ENCODE measurements around the gene SDR39U1.

Gene SDR39U1

DNA sequence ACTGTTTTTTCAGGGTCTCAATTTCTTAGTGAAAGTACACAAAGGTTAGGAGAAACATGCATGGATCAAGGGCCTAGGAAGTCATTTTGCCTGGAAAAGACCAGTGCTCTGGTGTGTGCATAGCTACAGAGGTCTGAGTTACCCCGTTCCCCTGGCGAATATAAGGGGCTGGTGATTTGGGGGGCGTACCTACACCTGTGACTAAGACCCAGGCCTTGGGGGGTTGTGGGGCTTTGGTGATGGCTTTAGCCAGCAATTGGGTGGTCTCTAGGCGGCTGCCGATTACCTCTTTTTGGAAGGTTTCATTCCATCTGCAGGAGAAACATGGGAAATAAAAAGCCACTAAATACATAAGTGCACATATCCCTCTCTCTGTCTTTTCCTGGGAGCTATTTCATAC is 1.1 kb downstream of the SDR39U1 start:
- DNase-seq, result no peak

DNA sequence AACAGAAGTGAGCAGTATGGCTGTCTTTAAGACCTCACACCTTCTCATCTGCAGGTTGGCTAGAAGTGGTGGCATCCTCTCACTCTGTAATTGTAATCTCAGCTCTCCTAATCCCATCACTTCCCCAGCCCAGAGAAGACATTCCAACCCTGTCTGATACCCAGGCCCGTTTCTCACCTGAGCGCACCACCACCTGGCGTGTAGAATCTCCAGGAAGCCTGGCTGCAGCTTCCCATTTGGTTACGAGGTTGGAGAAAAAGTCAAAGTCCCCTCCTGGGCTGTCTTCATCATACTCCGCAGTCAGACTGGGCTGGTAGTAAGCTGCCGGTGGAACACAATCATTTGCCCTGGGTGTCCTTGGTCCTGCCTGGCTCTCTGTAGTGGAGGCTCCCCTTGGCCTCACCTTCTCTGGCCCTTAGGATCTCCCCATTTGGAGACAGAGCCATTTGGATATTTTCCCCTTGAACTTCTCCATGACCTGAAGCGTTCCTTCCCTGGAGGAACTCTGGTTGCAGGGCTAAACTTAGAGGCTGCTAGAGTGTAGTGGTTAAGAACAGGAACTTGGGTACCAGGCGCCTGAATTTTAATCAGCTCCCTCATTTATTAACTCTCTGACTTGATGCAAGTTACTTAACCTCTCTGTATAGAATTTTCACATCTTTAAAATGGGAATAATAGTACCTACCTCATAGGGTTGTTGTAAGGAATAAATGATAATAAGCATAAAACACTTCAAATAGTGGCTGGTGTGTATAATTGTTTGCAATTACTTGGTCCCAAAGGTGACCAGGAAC is 1.8 kb downstream of the SDR39U1 start:
- no peak for DNase-seq

DNA sequence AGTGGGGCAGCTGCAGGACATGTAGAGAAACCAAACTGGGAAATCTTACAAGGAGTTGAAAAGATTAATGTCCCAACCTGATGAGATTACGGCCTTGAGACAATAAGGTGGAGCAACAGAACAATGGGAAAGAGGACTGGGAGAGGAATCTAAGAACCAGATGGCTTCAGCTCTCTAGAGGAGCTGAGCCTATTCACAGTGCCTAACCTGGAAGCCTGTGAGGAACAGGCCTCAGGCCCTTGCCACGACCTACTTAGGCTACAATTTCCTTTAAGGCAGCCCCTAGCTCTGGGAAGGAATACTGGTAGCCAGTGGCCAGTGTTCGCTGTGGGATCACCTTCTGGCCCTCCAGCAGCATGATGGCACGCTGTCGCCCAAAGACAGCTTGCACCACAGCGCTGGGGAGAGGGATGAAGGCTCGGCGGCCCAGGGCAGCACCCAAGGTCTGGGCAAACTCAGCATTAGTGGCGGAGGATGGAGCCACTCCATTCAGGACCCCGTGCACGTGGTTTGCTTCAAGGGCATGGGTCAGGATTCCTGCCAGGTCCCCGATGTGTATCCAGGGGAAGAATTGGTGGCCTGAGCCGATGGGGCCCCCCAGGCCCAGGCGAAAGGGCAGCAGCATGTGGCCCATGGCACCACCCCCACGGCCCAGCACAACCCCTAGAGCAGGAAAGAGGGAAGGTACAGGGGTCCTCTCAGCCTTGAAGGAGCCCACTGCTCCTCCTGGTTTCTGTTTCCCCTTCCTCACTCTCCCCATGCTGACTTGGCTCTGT is 2.6 kb downstream of the SDR39U1 start:
- no peak for DNase-seq

- no peak for DNase-seq
Observed at GRCh38 chr14:24439257-24439656, 3.3 kb downstream of the SDR39U1 start.

- DNase-seq, result no peak
Observed at GRCh38 chr14:24438223-24439097, 4.1 kb downstream of the SDR39U1 start.

DNA sequence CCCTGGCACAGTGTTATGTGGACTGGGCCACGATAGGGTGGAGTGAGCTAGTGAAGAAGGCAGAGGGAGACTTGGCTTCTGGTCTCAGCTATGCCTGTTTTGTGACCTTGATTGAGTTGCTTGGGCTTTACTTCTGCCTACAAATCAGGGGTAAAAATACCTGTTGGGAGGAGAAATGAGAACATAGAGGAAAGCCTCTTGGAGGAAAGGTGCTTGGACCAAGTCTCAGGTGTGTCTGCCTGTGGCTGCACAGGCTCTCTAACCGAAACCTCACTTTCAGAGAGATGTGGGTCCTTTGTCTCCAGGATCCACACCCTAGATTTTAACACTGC is 4.9 kb downstream of the SDR39U1 start:
- DNase-seq, result no peak

DNA sequence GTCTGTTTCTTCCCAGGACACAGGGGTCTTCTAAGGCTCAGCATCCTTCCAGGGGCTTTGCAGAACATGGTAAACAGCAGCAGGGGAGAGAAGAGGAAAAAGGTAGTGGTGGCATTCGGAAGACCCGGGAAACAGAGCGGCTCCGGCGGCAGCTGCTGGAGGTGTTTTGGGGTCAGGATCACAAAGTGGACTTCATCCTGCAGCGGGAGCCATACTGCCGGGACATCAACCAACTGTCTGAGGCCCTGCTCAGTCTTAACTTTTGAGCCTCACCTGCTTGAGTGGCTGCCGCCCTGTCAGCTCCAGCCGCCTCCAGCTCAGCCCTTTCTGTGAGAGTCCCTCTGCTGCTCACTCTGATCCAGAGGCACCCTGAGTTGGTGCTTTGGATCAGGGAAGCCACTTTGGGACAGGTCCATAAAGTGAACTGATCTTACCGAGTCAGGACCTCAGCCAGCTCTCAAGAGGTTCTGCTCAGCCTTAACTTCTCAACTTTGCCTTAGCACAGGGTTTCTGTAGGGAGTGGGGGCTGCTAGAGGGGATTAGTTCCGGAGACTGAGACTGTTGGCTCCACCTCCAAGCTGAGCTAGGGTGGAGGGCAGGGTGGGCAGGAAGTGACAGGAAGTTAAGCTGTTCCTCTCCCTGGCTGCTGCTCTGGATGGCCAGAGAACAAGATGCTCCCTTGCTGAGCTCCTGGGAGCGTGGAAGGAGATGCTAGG is 5.4 kb downstream of the SDR39U1 start:
- DNase-seq, result no peak

DNA sequence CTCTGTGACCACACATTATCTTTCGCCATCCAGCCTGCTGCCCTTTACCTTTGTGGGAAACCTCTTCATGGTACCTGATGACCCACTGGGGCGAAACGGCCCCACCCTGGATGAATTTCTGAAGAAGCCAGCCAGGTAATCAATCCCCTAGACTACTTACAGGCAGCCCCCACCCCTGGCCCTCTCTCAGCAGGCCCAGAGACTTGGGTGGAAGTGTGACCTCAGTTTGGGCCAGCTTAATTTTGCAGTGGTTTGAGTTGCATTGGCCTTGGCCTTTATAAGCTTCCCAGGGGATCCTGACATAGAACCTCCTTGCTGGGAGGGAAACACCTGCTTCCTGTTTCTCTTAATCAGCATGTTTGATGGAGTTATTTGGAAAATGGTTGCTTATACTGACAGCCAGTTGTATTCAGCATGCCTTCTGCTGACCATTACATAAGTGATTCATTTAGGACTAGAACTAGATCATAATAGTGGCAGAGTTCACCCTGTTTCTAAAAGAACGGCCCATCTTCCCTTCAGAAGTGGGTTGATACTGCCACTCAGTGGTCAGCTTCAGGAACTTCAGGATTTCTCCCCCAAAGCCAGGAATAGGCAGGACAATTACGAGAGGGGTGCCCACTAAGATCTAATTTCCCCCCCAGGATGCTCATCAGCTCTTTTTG is 6.1 kb downstream of the SDR39U1 start:
- DNase-seq, result peak; percentile 74

DNA sequence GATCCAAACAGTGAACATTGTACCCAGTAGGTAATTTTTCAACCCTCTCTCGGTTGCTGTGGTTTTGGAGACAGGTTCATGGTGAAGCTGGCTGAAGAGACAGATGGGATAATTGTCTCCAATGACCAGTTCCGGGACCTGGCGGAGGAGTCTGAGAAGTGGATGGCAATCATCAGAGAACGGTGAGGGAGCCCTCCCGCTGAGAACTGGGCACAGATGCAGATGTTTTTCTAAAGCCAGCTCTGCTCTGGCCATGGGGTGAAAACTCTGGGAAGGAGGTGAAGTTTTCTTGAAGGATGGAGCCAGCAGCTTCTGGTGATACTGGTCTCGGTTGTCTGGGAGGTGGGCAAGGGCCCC is 6.6 kb downstream of the SDR39U1 start:
- no peak for DNase-seq

GRCh38 chr14:24435192-24435810 is 7.3 kb downstream of the SDR39U1 start:
- DNase-seq, result no peak

DNA sequence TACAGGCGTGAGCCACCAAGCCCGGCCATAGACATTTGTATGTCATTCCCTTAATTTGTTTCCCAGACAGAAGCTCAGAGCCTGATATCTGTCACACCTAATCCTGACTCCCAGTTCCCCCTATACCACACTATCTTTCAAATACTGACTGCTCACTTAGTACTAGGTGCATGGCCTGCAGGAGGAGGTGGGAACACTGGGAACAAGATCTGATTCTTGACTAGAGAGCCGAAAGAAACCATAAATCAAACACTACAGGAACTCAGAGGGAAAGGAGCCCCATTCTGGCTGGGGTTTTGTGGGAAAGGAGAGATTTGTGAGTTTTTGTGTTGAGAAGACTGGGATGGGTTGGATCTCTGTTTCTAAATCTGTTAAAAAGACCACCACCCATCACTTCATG is 7.9 kb downstream of the SDR39U1 start:
- no peak for DNase-seq

DNA sequence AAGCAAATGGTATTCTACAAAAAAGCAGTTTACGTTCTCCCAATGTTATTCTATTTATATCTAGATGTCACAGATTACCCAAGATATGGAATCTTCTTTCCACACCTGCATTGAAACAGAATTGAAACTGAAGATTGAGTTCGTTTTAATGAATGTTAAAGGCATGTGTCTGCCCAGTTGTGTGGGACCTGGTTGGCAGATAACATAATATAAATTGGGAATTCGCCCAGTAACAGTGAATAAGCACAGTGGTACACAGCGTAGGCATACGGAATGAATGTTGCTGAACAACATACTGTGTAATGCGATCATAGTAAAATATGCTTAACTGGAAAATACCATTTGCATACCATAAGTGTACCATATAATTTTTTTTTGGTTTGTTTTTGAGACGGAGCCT is 8.5 kb downstream of the SDR39U1 start:
- no peak for DNase-seq

GRCh38 chr14:24432259-24433131 is 10.1 kb downstream of the SDR39U1 start:
- DNase-seq, result no peak

GRCh38 chr14:24431569-24432258 is 10.9 kb downstream of the SDR39U1 start:
- DNase-seq, result peak; percentile 93

DNA sequence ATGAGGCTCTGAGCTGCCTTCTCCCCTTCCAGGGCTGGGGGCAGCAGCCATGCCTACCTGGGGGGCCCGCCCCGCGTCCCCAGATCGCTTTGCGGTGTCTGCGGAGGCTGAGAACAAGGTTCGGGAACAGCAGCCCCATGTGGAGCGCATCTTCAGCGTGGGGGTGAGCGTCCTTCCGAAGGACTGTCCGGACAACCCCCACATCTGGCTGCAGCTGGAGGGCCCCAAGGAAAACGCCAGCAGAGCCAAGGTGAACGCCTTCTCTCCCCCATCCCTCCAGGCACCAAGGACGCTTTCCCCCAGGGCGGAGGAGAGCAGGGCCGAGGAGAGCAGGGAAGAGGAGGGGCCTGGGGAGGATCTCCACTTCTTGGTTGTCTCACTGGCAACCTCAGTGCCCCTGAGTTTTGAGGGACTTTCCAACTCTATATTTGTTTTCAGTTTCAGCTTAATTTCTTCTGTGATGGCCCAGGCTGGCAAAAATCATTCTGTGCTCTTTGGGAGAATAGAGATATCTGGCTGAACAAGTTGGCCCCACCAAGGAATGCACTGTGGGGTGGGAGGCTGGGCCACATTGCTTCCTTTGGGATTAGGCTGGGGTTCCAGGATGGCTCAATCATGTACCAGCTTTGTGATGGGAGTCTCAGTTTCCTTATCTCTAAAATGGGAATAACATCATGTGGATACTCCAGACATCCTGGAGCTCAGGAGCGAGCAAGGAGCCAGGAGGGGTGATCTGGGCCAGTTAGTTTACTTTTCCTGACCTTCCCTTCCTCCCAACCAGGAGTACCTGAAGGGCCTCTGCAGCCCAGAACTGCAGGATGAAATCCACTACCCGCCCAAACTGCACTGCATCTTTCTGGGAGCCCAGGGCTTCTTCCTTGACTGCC is 11.7 kb downstream of the SDR39U1 start:
- peak; percentile 73 for DNase-seq

GRCh38 chr14:24430143-24430681 is 12.4 kb downstream of the SDR39U1 start:
- peak; percentile 59 for DNase-seq

DNA sequence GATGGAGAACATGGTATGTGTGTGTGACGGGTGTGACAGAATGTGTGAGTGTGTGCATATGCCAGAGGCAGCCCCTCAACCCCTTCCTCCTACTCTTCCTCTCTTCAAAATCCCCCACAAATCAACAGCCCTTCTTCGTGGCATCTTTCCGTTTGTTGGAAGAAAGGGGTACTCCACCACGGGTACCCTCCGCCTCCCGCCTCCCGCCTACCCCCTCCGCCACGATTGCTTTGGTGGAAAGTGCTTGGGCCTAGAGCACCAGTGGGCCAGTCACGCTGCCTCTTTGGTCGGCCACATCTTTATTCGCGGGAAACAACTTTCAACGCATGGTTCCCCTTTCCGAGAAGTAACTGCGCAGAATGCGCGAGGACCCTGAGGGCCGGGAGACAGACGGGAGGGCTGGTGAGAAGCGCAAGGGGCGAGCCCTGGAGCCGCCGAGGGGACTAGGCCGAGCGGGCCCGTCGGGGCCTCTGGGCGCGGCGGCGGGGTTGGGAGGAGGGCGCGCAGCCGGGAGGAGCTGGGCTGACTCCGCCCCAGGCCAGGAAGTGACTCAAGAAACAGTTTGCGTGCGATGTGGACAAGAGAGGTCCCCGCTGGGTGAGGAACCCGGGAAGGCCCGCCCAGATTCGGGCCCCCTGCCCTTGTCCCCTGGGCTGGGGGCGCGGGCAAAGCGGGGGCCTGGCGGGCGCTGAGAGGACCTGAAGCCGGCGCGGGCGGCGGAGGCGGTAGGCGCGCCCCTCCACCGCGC is 13.0 kb downstream of the SDR39U1 start, which contains the start of the genes CBLN3 and KHNYN:
TSS of gene CBLN3 (minus strand) at position 274 of the 748 bp plus-strand sequence. CDS start 614 bp downstream, outside the sequence.
TSS of gene KHNYN (plus strand) at position 560 of the 748 bp plus-strand sequence. CDS start 777 bp downstream, outside the sequence.
- DNase-seq, result peak; percentile 91
